ENCODE measurements around the gene ADGRL2.

Gene ADGRL2

DNA sequence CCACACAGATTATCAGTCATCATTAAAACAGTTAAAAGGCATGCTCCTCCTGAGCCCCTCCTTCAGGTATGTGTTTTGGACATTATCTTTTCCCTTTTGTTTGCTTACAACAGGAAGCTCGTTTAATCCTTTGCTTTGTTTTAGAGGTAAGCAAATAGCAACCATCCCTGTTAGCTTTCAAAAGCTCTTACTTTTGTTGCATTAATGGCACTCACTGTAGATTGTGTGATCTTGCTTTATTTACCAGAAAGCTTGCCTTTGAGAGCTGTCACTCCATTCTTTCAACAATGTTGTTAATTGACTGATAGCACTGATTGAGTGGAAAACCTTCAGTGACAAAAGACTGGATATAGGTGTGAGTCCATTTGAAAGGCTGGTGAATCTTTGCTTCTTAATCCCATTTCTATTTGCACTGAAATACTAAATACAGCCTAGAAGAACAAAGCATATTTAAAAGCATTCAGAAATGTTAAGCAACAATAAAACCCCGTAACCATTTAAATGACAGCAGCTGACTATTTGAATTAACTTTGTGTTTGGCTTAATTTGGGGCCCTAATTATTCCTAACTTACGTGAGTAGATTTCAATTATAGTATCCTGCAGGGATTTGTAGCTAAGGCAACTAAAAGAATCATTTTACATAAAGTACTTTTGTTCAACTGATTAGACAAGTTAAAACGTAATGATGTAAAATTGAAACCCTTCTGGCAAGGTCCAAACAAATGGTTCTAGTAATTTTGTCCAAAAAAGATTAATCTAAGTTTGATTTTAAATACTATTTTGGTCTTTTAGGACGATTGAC, 48.3 kb downstream of the ADGRL2 start (continued):
- TF ChIP-seq, protein P1, sequence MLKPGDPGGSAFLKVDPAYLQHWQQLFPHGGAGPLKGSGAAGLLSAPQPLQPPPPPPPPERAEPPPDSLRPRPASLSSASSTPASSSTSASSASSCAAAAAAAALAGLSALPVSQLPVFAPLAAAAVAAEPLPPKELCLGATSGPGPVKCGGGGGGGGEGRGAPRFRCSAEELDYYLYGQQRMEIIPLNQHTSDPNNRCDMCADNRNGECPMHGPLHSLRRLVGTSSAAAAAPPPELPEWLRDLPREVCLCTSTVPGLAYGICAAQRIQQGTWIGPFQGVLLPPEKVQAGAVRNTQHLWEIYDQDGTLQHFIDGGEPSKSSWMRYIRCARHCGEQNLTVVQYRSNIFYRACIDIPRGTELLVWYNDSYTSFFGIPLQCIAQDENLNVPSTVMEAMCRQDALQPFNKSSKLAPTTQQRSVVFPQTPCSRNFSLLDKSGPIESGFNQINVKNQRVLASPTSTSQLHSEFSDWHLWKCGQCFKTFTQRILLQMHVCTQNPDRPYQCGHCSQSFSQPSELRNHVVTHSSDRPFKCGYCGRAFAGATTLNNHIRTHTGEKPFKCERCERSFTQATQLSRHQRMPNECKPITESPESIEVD (tag by site-specific recombination; IDR thresholded peaks at IDR 0.05): peak; percentile 55

DNA sequence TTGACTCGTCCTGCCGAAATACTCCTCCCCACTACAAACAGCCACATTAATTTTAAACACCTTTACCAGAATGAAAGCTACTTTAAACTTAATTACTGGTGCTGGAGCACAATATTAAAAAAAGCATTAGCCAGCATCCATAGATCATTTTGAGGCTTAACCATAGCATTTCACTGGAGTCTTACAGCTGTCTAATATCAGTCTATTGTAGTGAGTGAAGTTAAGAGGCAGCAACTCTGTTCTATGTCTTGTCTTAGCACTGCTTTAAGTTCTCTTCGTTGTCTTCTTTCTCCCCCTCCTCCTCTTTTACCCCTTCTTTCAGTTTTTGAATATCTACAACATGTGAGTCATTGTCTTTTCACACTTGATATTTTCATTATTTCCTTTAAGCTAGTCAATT, 49.3 kb downstream of the ADGRL2 start:
- H3K9me3 ChIP-seq (ENCODE audit: control insufficient read depth, insufficient read depth, low read depth, low read length): no peaks in the 10 kb centered on the region
- no peaks in the 10 kb centered on the region for H3K36me3 ChIP-seq (ENCODE audit: control insufficient read depth in 2 of 2, insufficient read depth in 1 of 2, low read length in 2 of 2)
- H3K27ac ChIP-seq (ENCODE audit: extremely low read depth, low read depth, low read length): no peak overlapping the region
- peaks cover 26% of the 10 kb centered on the region for H3K4me1 ChIP-seq (ENCODE audit: control insufficient read depth, insufficient read depth, low read length)
- ChIA-PET POLR2A (no interaction called here), CTCF (no interaction called here)
- no peak overlapping the region for H3K4me3 ChIP-seq (ENCODE audit: low read depth, low read length)
- no peak for TF ChIP-seq ZNF544 (tag by site-specific recombination; IDR thresholded peaks at IDR 0.05)
- TF ChIP-seq ZNF221 (tag by site-specific recombination; IDR thresholded peaks at IDR 0.05; ENCODE audit: borderline replicate concordance): no peak
- no peak for TF ChIP-seq ZNF677 (tag by site-specific recombination; IDR thresholded peaks at IDR 0.05)
- TF ChIP-seq ZNF354C (tag by site-specific recombination; IDR thresholded peaks at IDR 0.05; ENCODE audit: borderline replicate concordance, low read depth): no peak

DNA sequence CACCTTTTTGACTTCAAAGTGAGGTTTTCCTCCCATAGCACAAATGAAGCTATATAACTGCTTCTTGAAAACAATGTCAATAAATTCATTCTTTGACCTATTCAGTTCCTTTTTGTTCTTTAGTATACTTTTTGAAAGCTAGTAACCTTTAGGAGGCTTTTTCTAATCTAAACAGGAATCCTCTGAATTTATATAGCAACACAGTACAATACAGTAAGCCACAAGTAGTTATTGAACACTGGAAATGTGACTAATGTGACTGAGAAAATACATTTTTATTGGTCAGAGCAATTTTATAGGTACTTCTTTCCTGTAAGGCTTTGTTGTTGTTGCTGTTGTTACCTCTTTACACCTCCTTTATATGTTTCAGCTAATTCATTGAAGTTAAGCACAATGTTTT, 49.8 kb downstream of the ADGRL2 start:
- Histone ChIP-seq H3K9me3 (ENCODE audit: control insufficient read depth, insufficient read depth, low read depth, low read length) (no peaks in the 10 kb centered on the region), H3K4me1 (ENCODE audit: control insufficient read depth, insufficient read depth, low read length) (peaks cover 26% of the 10 kb centered on the region), H3K4me3 (ENCODE audit: low read depth, low read length) (no peak overlapping the region), H3K36me3 (ENCODE audit: control insufficient read depth in 2 of 2, insufficient read depth in 1 of 2, low read length in 2 of 2) (no peaks in the 10 kb centered on the region), H3K27ac (ENCODE audit: extremely low read depth, low read depth, low read length) (no peak overlapping the region)
- TF ChIP-seq, protein P2, sequence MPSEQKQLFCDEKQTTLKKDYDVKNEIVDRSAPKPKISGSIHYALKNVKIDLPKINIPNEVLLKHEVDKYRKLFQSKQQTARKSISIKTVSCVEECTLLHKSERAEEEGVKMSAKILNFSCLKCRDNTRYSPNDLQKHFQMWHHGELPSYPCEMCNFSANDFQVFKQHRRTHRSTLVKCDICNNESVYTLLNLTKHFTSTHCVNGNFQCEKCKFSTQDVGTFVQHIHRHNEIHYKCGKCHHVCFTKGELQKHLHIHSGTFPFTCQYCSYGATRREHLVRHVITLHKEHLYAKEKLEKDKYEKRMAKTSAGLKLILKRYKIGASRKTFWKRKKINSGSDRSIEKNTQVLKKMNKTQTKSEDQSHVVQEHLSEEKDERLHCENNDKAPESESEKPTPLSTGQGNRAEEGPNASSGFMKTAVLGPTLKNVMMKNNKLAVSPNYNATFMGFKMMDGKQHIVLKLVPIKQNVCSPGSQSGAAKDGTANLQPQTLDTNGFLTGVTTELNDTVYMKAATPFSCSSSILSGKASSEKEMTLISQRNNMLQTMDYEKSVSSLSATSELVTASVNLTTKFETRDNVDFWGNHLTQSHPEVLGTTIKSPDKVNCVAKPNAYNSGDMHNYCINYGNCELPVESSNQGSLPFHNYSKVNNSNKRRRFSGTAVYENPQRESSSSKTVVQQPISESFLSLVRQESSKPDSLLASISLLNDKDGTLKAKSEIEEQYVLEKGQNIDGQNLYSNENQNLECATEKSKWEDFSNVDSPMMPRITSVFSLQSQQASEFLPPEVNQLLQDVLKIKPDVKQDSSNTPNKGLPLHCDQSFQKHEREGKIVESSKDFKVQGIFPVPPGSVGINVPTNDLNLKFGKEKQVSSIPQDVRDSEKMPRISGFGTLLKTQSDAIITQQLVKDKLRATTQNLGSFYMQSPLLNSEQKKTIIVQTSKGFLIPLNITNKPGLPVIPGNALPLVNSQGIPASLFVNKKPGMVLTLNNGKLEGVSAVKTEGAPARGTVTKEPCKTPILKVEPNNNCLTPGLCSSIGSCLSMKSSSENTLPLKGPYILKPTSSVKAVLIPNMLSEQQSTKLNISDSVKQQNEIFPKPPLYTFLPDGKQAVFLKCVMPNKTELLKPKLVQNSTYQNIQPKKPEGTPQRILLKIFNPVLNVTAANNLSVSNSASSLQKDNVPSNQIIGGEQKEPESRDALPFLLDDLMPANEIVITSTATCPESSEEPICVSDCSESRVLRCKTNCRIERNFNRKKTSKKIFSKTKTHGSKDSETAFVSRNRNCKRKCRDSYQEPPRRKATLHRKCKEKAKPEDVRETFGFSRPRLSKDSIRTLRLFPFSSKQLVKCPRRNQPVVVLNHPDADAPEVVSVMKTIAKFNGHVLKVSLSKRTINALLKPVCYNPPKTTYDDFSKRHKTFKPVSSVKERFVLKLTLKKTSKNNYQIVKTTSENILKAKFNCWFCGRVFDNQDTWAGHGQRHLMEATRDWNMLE (tag by site-specific recombination; conservative IDR thresholded peaks at IDR 0.05; ENCODE audit: low read depth): no peak
- TF ChIP-seq, protein P1 (tag by site-specific recombination; IDR thresholded peaks at IDR 0.05): peak; percentile 64; the same call in 1 of the 2 replicates
- CTCF ChIA-PET: interaction anchor here (0.6 kb wide), 1 partner anchor 74 kb away, joined by 3 read pairs; no protein-coding TSS in a partner anchor
- POLR2A ChIA-PET: no interaction called here

DNA sequence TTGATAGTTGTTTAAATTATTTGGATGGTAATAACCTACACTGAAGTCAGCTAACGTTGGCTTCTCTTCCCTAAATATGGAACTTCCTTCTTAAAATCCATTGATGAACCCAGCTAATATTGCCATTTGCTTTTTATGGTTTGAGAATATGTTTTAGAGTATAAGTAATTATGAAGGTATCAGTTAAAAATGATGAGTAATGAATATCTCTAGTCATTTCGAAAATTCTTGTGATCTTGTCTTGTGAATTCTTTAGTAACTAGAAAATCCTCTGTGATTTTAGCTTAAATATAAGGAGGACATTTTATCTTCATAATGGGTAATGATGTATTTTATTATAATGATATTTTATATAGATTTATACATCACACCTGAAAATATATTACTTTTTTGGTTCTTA, 50.5 kb downstream of the ADGRL2 start:
- Histone ChIP-seq H3K27ac (ENCODE audit: extremely low read depth, low read depth, low read length) (no peak overlapping the region), H3K4me3 (ENCODE audit: low read depth, low read length) (no peak overlapping the region), H3K4me1 (ENCODE audit: control insufficient read depth, insufficient read depth, low read length) (peaks cover 26% of the 10 kb centered on the region), H3K36me3 (ENCODE audit: control insufficient read depth in 2 of 2, insufficient read depth in 1 of 2, low read length in 2 of 2) (no peaks in the 10 kb centered on the region), H3K9me3 (ENCODE audit: control insufficient read depth, insufficient read depth, low read depth, low read length) (no peaks in the 10 kb centered on the region)
- ChIA-PET POLR2A (interaction anchor here (0.6 kb wide), 1 partner anchor 1252 kb away, joined by 3 read pairs; no protein-coding TSS in a partner anchor), CTCF (no interaction called here)
- no peak for TF ChIP-seq ZNF621 (tag by site-specific recombination; IDR thresholded peaks at IDR 0.05)
- TF ChIP-seq, protein P3, sequence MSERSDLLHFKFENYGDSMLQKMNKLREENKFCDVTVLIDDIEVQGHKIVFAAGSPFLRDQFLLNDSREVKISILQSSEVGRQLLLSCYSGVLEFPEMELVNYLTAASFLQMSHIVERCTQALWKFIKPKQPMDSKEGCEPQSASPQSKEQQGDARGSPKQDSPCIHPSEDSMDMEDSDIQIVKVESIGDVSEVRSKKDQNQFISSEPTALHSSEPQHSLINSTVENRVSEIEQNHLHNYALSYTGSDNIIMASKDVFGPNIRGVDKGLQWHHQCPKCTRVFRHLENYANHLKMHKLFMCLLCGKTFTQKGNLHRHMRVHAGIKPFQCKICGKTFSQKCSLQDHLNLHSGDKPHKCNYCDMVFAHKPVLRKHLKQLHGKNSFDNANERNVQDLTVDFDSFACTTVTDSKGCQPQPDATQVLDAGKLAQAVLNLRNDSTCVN (tag by site-specific recombination; optimal IDR thresholded peaks at IDR 0.05): no peak
- TF ChIP-seq ZNF140 (tag by site-specific recombination; IDR thresholded peaks at IDR 0.05): no peak
- TF ChIP-seq, protein P4, sequence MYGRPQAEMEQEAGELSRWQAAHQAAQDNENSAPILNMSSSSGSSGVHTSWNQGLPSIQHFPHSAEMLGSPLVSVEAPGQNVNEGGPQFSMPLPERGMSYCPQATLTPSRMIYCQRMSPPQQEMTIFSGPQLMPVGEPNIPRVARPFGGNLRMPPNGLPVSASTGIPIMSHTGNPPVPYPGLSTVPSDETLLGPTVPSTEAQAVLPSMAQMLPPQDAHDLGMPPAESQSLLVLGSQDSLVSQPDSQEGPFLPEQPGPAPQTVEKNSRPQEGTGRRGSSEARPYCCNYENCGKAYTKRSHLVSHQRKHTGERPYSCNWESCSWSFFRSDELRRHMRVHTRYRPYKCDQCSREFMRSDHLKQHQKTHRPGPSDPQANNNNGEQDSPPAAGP (tag by site-specific recombination; IDR thresholded peaks at IDR 0.05): no peak
- no peak for TF ChIP-seq ZNF510 (tag by site-specific recombination; IDR thresholded peaks at IDR 0.05; ENCODE audit: insufficient replicate concordance)
- TF ChIP-seq REPIN1 (tag by site-specific recombination; IDR thresholded peaks at IDR 0.05; ENCODE audit: low read depth): no peak
- no peak for TF ChIP-seq ZNF423 (tag by site-specific recombination; IDR thresholded peaks at IDR 0.05)
- TF ChIP-seq OSR2 (tag by site-specific recombination; IDR thresholded peaks at IDR 0.05): no peak
